IMR-90 (cell line): Measurements from ENCODE around the gene COX4I1. TPM values are rescaled to one million over a fixed set of nuclear protein-coding genes. Genes with fewer than 3 reads are reported as not detected.

Experiments
- ATAC-seq: fragments of 200-7000 bp; cut with Tn5 transposase; 2 replicates; pipeline ENCODE4 v1.9.1; 2020; ENCODE audit warnings: low read depth, mild to moderate bottlenecking, moderate library complexity
- BruUV-seq: library from RNA; stranded (reverse); fragments of 400-500 nt; replicated peaks from 2 replicates; lab custom pipeline; 2021; lab: Mats Ljungman, UMichigan
- CTCF ChIA-PET: fragments of 300-600 bp; formaldehyde crosslinking; extraction: SDS; loops from one replicate; lab custom pipeline; 2021; ENCODE audit warnings: antibody characterized with exemption; lab: Yijun Ruan, JAX
- POLR2A ChIA-PET: fragments of 300-600 bp; sonication (Branson Sonifier 250); formaldehyde crosslinking; loops from one replicate; lab custom pipeline; 2022; ENCODE audit warnings: antibody characterized with exemption; ENCODE audit not compliant: unreplicated experiment; lab: Charles Lee
- DNase-seq: peaks from one replicate; pipeline ENCODE4 v3.0.0; 2013
- H2AFZ ChIP-seq: replicated peaks from 2 replicates; pipeline ENCODE3; 2013; ENCODE audit warnings: low read length, mild to moderate bottlenecking; ENCODE audit not compliant: poor library complexity
- H2AK5ac ChIP-seq: 2 replicates; pipeline ENCODE4 v1.6.1; 2013; ENCODE audit warnings: low read depth, low read length, inconsistent platforms
- H2AK9ac ChIP-seq: replicated peaks from 2 replicates; pipeline ENCODE3; 2013; ENCODE audit warnings: mild to moderate bottlenecking, low read depth, low read length, moderate library complexity; ENCODE audit not compliant: poor library complexity
- H2BK120ac ChIP-seq: 2 replicates; pipeline ENCODE4 v1.6.1; 2013; ENCODE audit warnings: low read depth, low read length, inconsistent platforms
- H2BK15ac ChIP-seq: 3 replicates; pipeline ENCODE4 v1.6.1; 2013; ENCODE audit warnings: low read depth, low read length, inconsistent platforms
- H2BK20ac ChIP-seq: 2 replicates; pipeline ENCODE4 v1.6.1; 2013; ENCODE audit warnings: low read depth, mild to moderate bottlenecking, inconsistent platforms, low read length, moderate library complexity
- H2BK5ac ChIP-seq: 2 replicates; pipeline ENCODE4 v1.6.1; 2013; ENCODE audit warnings: mild to moderate bottlenecking, low read depth, low read length, inconsistent platforms; ENCODE audit not compliant: poor library complexity, severe bottlenecking
- H3K14ac ChIP-seq: replicated peaks from 2 replicates; pipeline ENCODE4 v1.6.1; 2013; ENCODE audit warnings: low read depth, low read length, inconsistent platforms
- H3K18ac ChIP-seq: 2 replicates; pipeline ENCODE4 v1.6.1; 2013; ENCODE audit warnings: low read depth, low read length, control low read depth
- H3K23ac ChIP-seq: 2 replicates; pipeline ENCODE4 v1.6.1; 2013; ENCODE audit warnings: low read depth, low read length, inconsistent platforms
- H3K27ac ChIP-seq: 2 replicates; pipeline ENCODE4 v1.5.1; 2013; ENCODE audit warnings: mild to moderate bottlenecking, control low read depth, low read length; ENCODE audit not compliant: insufficient read depth
- H3K27me3 ChIP-seq: 2 replicates; pipeline ENCODE4 v1.6.1; 2013; ENCODE audit warnings: low read length; ENCODE audit not compliant: control insufficient read depth, insufficient read depth
- H3K36me3 ChIP-seq: 2 replicates; pipeline ENCODE4 v1.6.1; 2013; ENCODE audit warnings: low read length, mixed read lengths; ENCODE audit not compliant: control insufficient read depth, insufficient read depth
- H3K4ac ChIP-seq: 2 replicates; pipeline ENCODE4 v1.6.1; 2013; ENCODE audit warnings: low read depth, low read length, inconsistent platforms
- H3K4me1 ChIP-seq: 2 replicates; pipeline ENCODE4 v1.6.1; 2013; ENCODE audit warnings: low read length, mixed read lengths; ENCODE audit not compliant: control insufficient read depth, insufficient read depth
- H3K4me2 ChIP-seq: 2 replicates; pipeline ENCODE4 v1.6.1; 2013; ENCODE audit warnings: low read depth, mild to moderate bottlenecking, control low read depth, low read length, moderate library complexity
- H3K4me3 ChIP-seq: 2 replicates; pipeline ENCODE4 v1.5.1; 2013; ENCODE audit warnings: low read depth, mild to moderate bottlenecking, control low read depth, low read length, moderate library complexity; ENCODE audit not compliant: insufficient read depth
- H3K56ac ChIP-seq: 2 replicates; pipeline ENCODE4 v1.6.1; 2013; ENCODE audit warnings: low read length, inconsistent platforms; ENCODE audit not compliant: insufficient read depth; ENCODE audit errors: extremely low read depth
- H3K79me1 ChIP-seq, 2 experiments: 2 replicates each; pipeline ENCODE4 v1.6.1; 2013; ENCODE audit warnings: low read length in 2 of 2, inconsistent platforms in 1 of 2, low read depth in 1 of 2
- H3K9ac ChIP-seq: 2 replicates; pipeline ENCODE4 v1.6.1; 2013; ENCODE audit warnings: low read depth, low read length, control low read depth
- H3K9me1 ChIP-seq: 2 replicates; pipeline ENCODE4 v1.6.1; 2013; ENCODE audit warnings: low read length, inconsistent platforms; ENCODE audit not compliant: insufficient read depth
- H3K9me3 ChIP-seq: 2 replicates; pipeline ENCODE4 v1.6.1; 2013; ENCODE audit warnings: low read length; ENCODE audit not compliant: control insufficient read depth, insufficient read depth
- H4K20me1 ChIP-seq: 2 replicates; pipeline ENCODE4 v1.6.1; 2013; ENCODE audit warnings: low read length, inconsistent platforms; ENCODE audit not compliant: insufficient read depth
- H4K5ac ChIP-seq: 2 replicates; pipeline ENCODE4 v1.6.1; 2013; ENCODE audit warnings: mild to moderate bottlenecking, low read depth, low read length, control low read depth
- H4K8ac ChIP-seq, 2 experiments: 2 replicates each; pipeline ENCODE4 v1.6.1; 2013; ENCODE audit warnings: low read depth in 2 of 2, low read length in 2 of 2, control low read depth in 1 of 2, inconsistent platforms in 1 of 2
- H4K91ac ChIP-seq: 2 replicates; pipeline ENCODE4 v1.6.1; 2013; ENCODE audit warnings: low read depth, low read length, inconsistent platforms; ENCODE audit not compliant: insufficient read depth
- BHLHE40 ChIP-seq: fragments of 150-350 bp; IDR thresholded peaks from 2 replicates; pipeline ENCODE4 v1.6.1; 2016; ENCODE audit warnings: mild to moderate bottlenecking, low read depth, low read length
- CEBPB ChIP-seq: IDR thresholded peaks from 2 replicates; pipeline ENCODE4 v1.6.1; 2012; ENCODE audit warnings: low read depth, low read length, improper control_type of control experiment
- CHD1 ChIP-seq: IDR thresholded peaks from 2 replicates; pipeline ENCODE4 v1.6.1; 2012; ENCODE audit warnings: low read depth, low read length, improper control_type of control experiment
- ELK1 ChIP-seq: fragments of 150-350 bp; IDR thresholded peaks from 2 replicates; pipeline ENCODE4 v1.6.1; 2016; ENCODE audit warnings: low read depth, mild to moderate bottlenecking, low read length, moderate library complexity, borderline replicate concordance
- MAFK ChIP-seq: IDR thresholded peaks from 2 replicates; pipeline ENCODE4 v1.6.1; 2012; ENCODE audit warnings: low read depth, low read length, improper control_type of control experiment
- MAZ ChIP-seq: IDR thresholded peaks from 2 replicates; pipeline ENCODE4 v1.6.1; 2012; ENCODE audit warnings: low read depth, mild to moderate bottlenecking, low read length, improper control_type of control experiment, moderate library complexity, borderline replicate concordance
- NFE2L2 ChIP-seq: fragments of 150-350 bp; IDR thresholded peaks from 2 replicates; pipeline ENCODE4 v1.6.1; 2016; ENCODE audit warnings: low read depth, mild to moderate bottlenecking, low read length
- RAD21 ChIP-seq: IDR thresholded peaks from 2 replicates; pipeline ENCODE4 v1.6.1; 2012; ENCODE audit warnings: low read length, improper control_type of control experiment
- RCOR1 ChIP-seq: IDR thresholded peaks from 2 replicates; pipeline ENCODE4 v1.6.1; 2012; ENCODE audit warnings: mild to moderate bottlenecking, low read length, improper control_type of control experiment; ENCODE audit not compliant: insufficient replicate concordance
- RFX5 ChIP-seq: IDR thresholded peaks from 2 replicates; pipeline ENCODE4 v1.8.0; 2012; ENCODE audit warnings: low read depth, mild to moderate bottlenecking, low read length, moderate library complexity
- SMC3 ChIP-seq: fragments of 150-350 bp; IDR thresholded peaks from 2 replicates; pipeline ENCODE4 v1.6.1; 2016; ENCODE audit warnings: low read depth, mild to moderate bottlenecking, antibody characterized with exemption, low read length, moderate library complexity
- dilution Hi-C: fragments of 300-500 bp; cut with HindIII; formaldehyde crosslinking; loops from one replicate; pipeline ENCODE4 v1.14.3; 2018; ENCODE audit warnings: low sequenced_read_pairs; ENCODE audit not compliant: unreplicated experiment
- in situ Hi-C: fragments of 300-500 bp; cut with MboI; formaldehyde crosslinking; loops from 3 replicates; pipeline ENCODE4 v1.14.3; 2019; ENCODE audit warnings: low sequenced_read_pairs, inconsistent platforms, mixed read lengths
- intact Hi-C: fragments of 100-400 bp; cut with micrococcal nuclease; formaldehyde crosslinking; loops from 2 replicates; pipeline ENCODE4 v1.10.0; 2022
- polyA plus RNA-seq, 3 experiments: library from polyadenylated mRNA; depleted of rRNA; stranded (reverse); fragments of >200 nt; gene quantifications; 2 replicates each; pipeline ENCODE4 v1.2.3, GENCODE V29; 2012; ENCODE audit warnings: low replicate concordance in 1 of 3
- total RNA-seq: library from RNA; depleted of rRNA; stranded (reverse); fragments of >200 nt; gene quantifications from 2 replicates; pipeline ENCODE4 v1.2.3, GENCODE V29; 2012

Gene COX4I1
- total and polyA plus RNA-seq, 2 of the 4 experiments (the other 2 are of a cell fraction), result 397 to 700 TPM

GRCh38 chr16:85844169-85844481, 44.6 kb downstream of the COX4I1 start:
- Histone ChIP-seq H3K9me1 (no peaks in the 10 kb centered on the region), H2AFZ (no peak overlapping the region), H2BK120ac (no peak overlapping the region), H4K20me1 (no peaks in the 10 kb centered on the region), H3K27ac (no peak overlapping the region), H3K9ac (no peak overlapping the region), H3K79me1 (no peaks in the 10 kb centered on the region), H3K4me2 (no peak overlapping the region), H2BK20ac (no peak overlapping the region), H2AK5ac (no peak overlapping the region), H3K18ac (no peak overlapping the region), H4K91ac (no peak overlapping the region), H4K8ac (no peak overlapping the region), H2BK5ac (no peak overlapping the region), H3K56ac (no peak overlapping the region), H3K4me1 (no peaks in the 10 kb centered on the region; the same call in 1 of the 2 replicates), H4K5ac (no peak overlapping the region), H3K36me3 (no peaks in the 10 kb centered on the region), H3K4ac (no peak overlapping the region), H3K14ac (no peak overlapping the region), H3K9me3 (peaks cover 5% of the 10 kb centered on the region), H2AK9ac (no peak overlapping the region), H3K27me3 (peaks cover 77% of the 10 kb centered on the region), H3K4me3 (no peak overlapping the region), H2BK15ac (no peak overlapping the region), H3K23ac (no peak overlapping the region)
- ChIA-PET POLR2A (no interaction called here), CTCF (no interaction called here)
- in situ Hi-C loops, result no loop called here
- DNase-seq, result no peak
- BruUV-seq, result no TSS peak
- TF ChIP-seq SMC3 (no peak), BHLHE40 (no peak), ELK1 (no peak), CHD1 (no peak), RAD21 (no peak), MAZ (no peak), MAFK (no peak), NFE2L2 (no peak), CEBPB (no peak), RFX5 (no peak), RCOR1 (no peak)
- ATAC-seq, result no peak
- dilution Hi-C loops, result no loop called here
- intact Hi-C loops, result no loop called here
